Suprapubic skin (tissue), 4 donors: ENCODE data around the gene NOVA2.

ENCODE experiments used
- CTCF ChIP-seq, 2 donors: fragments of 200-600 bp in 1 of 2; fragments of 450-650 bp in 1 of 2; sonication (generic) in 1 of 2; IDR thresholded peaks; one replicate each; pipeline ENCODE4 v1.5.1; 2016 to 2019; ENCODE audit warnings: antibody characterized with exemption in 2 of 2, mild to moderate bottlenecking in 1 of 2, moderate library complexity in 1 of 2
- POLR2A ChIP-seq, 2 donors: fragments of 450-650 bp; IDR thresholded peaks; one replicate each; pipeline ENCODE4 v1.6.1; 2017; ENCODE audit warnings: antibody characterized with exemption in 2 of 2, mild to moderate bottlenecking in 2 of 2, moderate library complexity in 2 of 2
- POLR2AphosphoS5 ChIP-seq, 3 donors: sonication (generic); formaldehyde crosslinking; IDR thresholded peaks; one replicate each; pipeline ENCODE4 v1.6.1; 2017; ENCODE audit warnings: antibody characterized with exemption in 3 of 3

GRCh38 chr19:45924891-45925447, 48.7 kb downstream of the NOVA2 start:
- no peak for TF ChIP-seq CTCF (IDR thresholded peaks at IDR 0.05)
- TF ChIP-seq POLR2A (IDR thresholded peaks at IDR 0.05) = no peak
- TF ChIP-seq POLR2AphosphoS5 (IDR thresholded peaks at IDR 0.05) = no peak
